ENCODE measurements around the gene CDC27. TPM values are rescaled to one million over a fixed set of nuclear protein-coding genes. Genes with fewer than 3 reads are reported as not detected.

Gene CDC27
- total and polyA plus RNA-seq, 2 of the 4 experiments (the other 2 are of a cell fraction), result 47.7 to 190 TPM

- 0 out of 2 replicates have a peak, but pooled peaks have one; percentile 39 for TF ChIP-seq MXI1 (IDR thresholded peaks at IDR 0.05; ENCODE audit: borderline replicate concordance, low read depth, low read length)
- peak; percentile 18; the same call in 1 of the 2 replicates for TF ChIP-seq MAFK (IDR thresholded peaks at IDR 0.05; ENCODE audit: low read depth, low read length)
- TF ChIP-seq RFX5 (IDR thresholded peaks at IDR 0.05; ENCODE audit: low read depth, low read length), result peak; percentile 34; the same call in 1 of the 2 replicates
- TF ChIP-seq RAD21 (IDR thresholded peaks at IDR 0.05; ENCODE audit: low read length), result peak; percentile 100
Observed at GRCh38 chr17:47229535-47230443, 40.7 kb upstream of the CDC27 start (continued).

- Histone ChIP-seq H3K4me2 (ENCODE audit: low read depth, low read length) (no peak overlapping the region), H2BK15ac (ENCODE audit: low read depth, low read length) (peak overlapping the region; percentile 40; the same call in 2 of the 3 replicates), H2BK5ac (ENCODE audit: low read depth, low read length, poor library complexity, severe bottlenecking) (no peak overlapping the region), H4K8ac (ENCODE audit: low read depth in 2 of 2, low read length in 2 of 2) (peak overlapping the region; percentile 13 to 17; a peak in 1 of 4 replicates), H3K23ac (ENCODE audit: low read depth, low read length) (peak overlapping the region; percentile 34; the same call in 1 of the 2 replicates), H3K79me1 (ENCODE audit: low read depth in 1 of 2, low read length in 2 of 2) (peaks cover 0 to 6% of the 10 kb centered on the region in 2 experiments; a peak in 1 of 4 replicates), H3K18ac (ENCODE audit: low read depth, low read length) (no peak overlapping the region; the same call in 1 of the 2 replicates), H3K4ac (ENCODE audit: low read depth, low read length) (peak overlapping the region; percentile 40), H3K4me1 (ENCODE audit: control insufficient read depth, insufficient read depth, low read length) (peaks cover 28% of the 10 kb centered on the region), H3K14ac (replicated peaks; ENCODE audit: low read depth, low read length) (no peak overlapping the region; the same call in 1 of the 2 replicates), H2AFZ (replicated peaks; ENCODE audit: low read length, poor library complexity) (no peak overlapping the region), H3K9me3 (ENCODE audit: control insufficient read depth, insufficient read depth, low read length) (no peaks in the 10 kb centered on the region), H3K9me1 (ENCODE audit: insufficient read depth, low read length) (peaks cover 17% of the 10 kb centered on the region), H3K36me3 (ENCODE audit: control insufficient read depth, insufficient read depth, low read length) (no peaks in the 10 kb centered on the region), H2BK120ac (ENCODE audit: low read depth, low read length) (peak overlapping the region; percentile 62), H3K27me3 (ENCODE audit: control insufficient read depth, insufficient read depth, low read length) (no peaks in the 10 kb centered on the region), H3K4me3 (ENCODE audit: insufficient read depth, low read depth, low read length) (no peak overlapping the region), H3K9ac (ENCODE audit: low read depth, low read length) (no peak overlapping the region), H4K91ac (ENCODE audit: insufficient read depth, low read depth, low read length) (peak overlapping the region; percentile 29; the same call in 1 of the 2 replicates), H2AK9ac (replicated peaks; ENCODE audit: low read depth, low read length, poor library complexity) (no peak overlapping the region), H2BK20ac (ENCODE audit: low read depth, low read length) (peak overlapping the region; percentile 62), H3K27ac (ENCODE audit: insufficient read depth, low read length) (no peak overlapping the region), H4K5ac (ENCODE audit: low read depth, low read length) (no peak overlapping the region), H3K56ac (ENCODE audit: extremely low read depth, insufficient read depth, low read length) (no peak overlapping the region), H2AK5ac (ENCODE audit: low read depth, low read length) (peak overlapping the region; percentile 77), H4K20me1 (ENCODE audit: insufficient read depth, low read length) (no peaks in the 10 kb centered on the region)
- DNase-seq, result no peak
- POLR2A ChIA-PET (ENCODE audit: unreplicated experiment), result no interaction called here
- 89% methylated on average over 1 of the region's 2 CpGs; no CpG with 5 or more reads in 1 of the 2 experiments for WGBS, 2 experiments (ENCODE audit: extremely low coverage in 2 of 2, insufficient read length in 1 of 2)
- intact Hi-C loops (cut with micrococcal nuclease) (loop anchor here (2.0 kb wide), 1 partner anchor 387 kb away; no protein-coding TSS in a partner anchor), in situ Hi-C loops (cut with MboI; ENCODE audit: low sequenced_read_pairs) (loop anchor here (10.0 kb wide), 1 partner anchor 387 kb away; no protein-coding TSS in a partner anchor), dilution Hi-C loops (cut with HindIII; ENCODE audit: low sequenced_read_pairs, unreplicated experiment) (no loop called here)
- no TSS peak for BruUV-seq (replicated peaks)
- TF ChIP-seq BHLHE40 (IDR thresholded peaks at IDR 0.05; ENCODE audit: low read depth, low read length), result no peak
- no peak for TF ChIP-seq ELK1 (IDR thresholded peaks at IDR 0.05; ENCODE audit: borderline replicate concordance, low read depth, low read length)
- no peak for TF ChIP-seq FOS (IDR thresholded peaks at IDR 0.05; ENCODE audit: low read depth, low read length)
- TF ChIP-seq MXI1 (IDR thresholded peaks at IDR 0.05; ENCODE audit: borderline replicate concordance, low read depth, low read length), result no peak
- no peak for TF ChIP-seq USF2 (IDR thresholded peaks at IDR 0.05; ENCODE audit: low read depth, low read length)
- TF ChIP-seq RFX5 (IDR thresholded peaks at IDR 0.05; ENCODE audit: low read depth, low read length), result no peak
- no peak for TF ChIP-seq RAD21 (IDR thresholded peaks at IDR 0.05; ENCODE audit: low read length)
- CTCF ChIA-PET, result no interaction called here
- no peak for ATAC-seq (ENCODE audit: low read depth)
Observed at GRCh38 chr17:47227862-47228261, 38.8 kb upstream of the CDC27 start.
